A673 (cell line): ENCODE results near the gene NEK8. TPM values are rescaled to one million over a fixed set of nuclear protein-coding genes. Genes with fewer than 3 reads are reported as not detected.
A peak's percentile ranks its signal among the peaks of the same experiment; 100 is the strongest.

Experiments used
- Bru-seq: library from RNA; stranded (reverse); fragments of 400-500 nt; gene quantifications from one replicate; lab custom pipeline; 2021; lab: Mats Ljungman, UMichigan
- BruChase-seq, 2 experiments: library from RNA; stranded (reverse); fragments of 400-500 nt; gene quantifications; one replicate each; lab custom pipeline; 2021; lab: Mats Ljungman, UMichigan
- BruUV-seq: library from RNA; stranded (reverse); fragments of 400-500 nt; replicated peaks from 2 replicates; lab custom pipeline; 2021; lab: Mats Ljungman, UMichigan
- CTCF ChIA-PET: fragments of 300-600 bp; sonication (Branson Sonifier 250); formaldehyde crosslinking; loops from one replicate; lab custom pipeline; 2022; ENCODE audit warnings: antibody characterized with exemption; lab: Charles Lee
- POLR2A ChIA-PET: fragments of 300-600 bp; sonication (Branson Sonifier 250); formaldehyde crosslinking; loops from one replicate; lab custom pipeline; 2022; ENCODE audit warnings: antibody characterized with exemption; ENCODE audit not compliant: low non-redundant PET; lab: Charles Lee
- DNase-seq: peaks from one replicate; pipeline ENCODE4 v3.0.0-alpha.2; 2015; ENCODE audit warnings: low spot score
- H3K27ac ChIP-seq: fragments of 200-600 bp; sonication (generic); 2 replicates; pipeline ENCODE4 v1.5.1; 2016; ENCODE audit warnings: mixed run types, low read depth, mild to moderate bottlenecking, mixed read lengths, antibody characterized with exemption, low read length; ENCODE audit not compliant: poor library complexity, severe bottlenecking
- H3K27me3 ChIP-seq: fragments of 200-600 bp; sonication (generic); replicated peaks from 2 replicates; pipeline ENCODE4 v1.6.1; 2017; ENCODE audit warnings: mixed run types, low read depth, mild to moderate bottlenecking, mixed read lengths, antibody characterized with exemption, low read length; ENCODE audit not compliant: insufficient read depth, poor library complexity
- H3K36me3 ChIP-seq: fragments of 200-600 bp; sonication (generic); 2 replicates; pipeline ENCODE4 v1.6.1; 2016; ENCODE audit warnings: mixed run types, mild to moderate bottlenecking, mixed read lengths, antibody characterized with exemption, low read length; ENCODE audit not compliant: insufficient read depth, poor library complexity, severe bottlenecking
- H3K4me1 ChIP-seq: fragments of 200-600 bp; sonication (generic); 2 replicates; pipeline ENCODE4 v1.6.1; 2017; ENCODE audit warnings: mixed run types, mild to moderate bottlenecking, mixed read lengths, antibody characterized with exemption, low read length; ENCODE audit not compliant: insufficient read depth, poor library complexity, severe bottlenecking
- H3K4me3 ChIP-seq: fragments of 200-600 bp; sonication (generic); 2 replicates; pipeline ENCODE4 v1.5.1; 2016; ENCODE audit warnings: low read depth, mixed run types, mild to moderate bottlenecking, mixed read lengths, low read length; ENCODE audit not compliant: poor library complexity, severe bottlenecking
- H3K9me3 ChIP-seq: fragments of 200-600 bp; sonication (generic); 2 replicates; pipeline ENCODE4 v1.6.1; 2016; ENCODE audit warnings: mixed run types, low read depth, mild to moderate bottlenecking, mixed read lengths, antibody characterized with exemption, low read length; ENCODE audit not compliant: poor library complexity, severe bottlenecking
- EZH2 ChIP-seq: fragments of 200-600 bp; sonication (generic); IDR thresholded peaks from 2 replicates; pipeline ENCODE4 v1.6.1; 2017; ENCODE audit warnings: borderline replicate concordance, low read depth, mild to moderate bottlenecking, mixed read lengths, antibody characterized with exemption, low read length; ENCODE audit not compliant: poor library complexity, severe bottlenecking
- intact Hi-C: fragments of 100-400 bp; cut with micrococcal nuclease; formaldehyde crosslinking; loops from one replicate; pipeline ENCODE4 v1.10.0; 2022; ENCODE audit not compliant: unreplicated experiment
- long read RNA-seq: library from polyadenylated mRNA; stranded (forward); transcript quantifications from one replicate; pipeline ENCODE4 v2.0.0, GENCODE V29; 2022
- total RNA-seq: library from RNA; stranded (reverse); gene quantifications from 2 replicates; pipeline ENCODE4 v1.2.3, GENCODE V29; 2021
- TF ChIP-seq, protein P1 (sequence below): fragments of 300-800, 200-600 bp; sonication (generic); conservative IDR thresholded peaks from 2 replicates; pipeline ENCODE4 v1.5.1; 2017; ENCODE audit warnings: low read depth, mild to moderate bottlenecking, antibody characterized with exemption, low read length, moderate library complexity, mixed read lengths

NEK8 gene
- total RNA-seq (3.9 and 4.2 TPM in 2 replicates), Bru-seq, nascent RNA (percentile 41 among the genes with signal in this experiment), BruChase-seq, experiment 1, labeled RNA remaining after a 2-hour chase (percentile 43 among the genes with signal in this experiment), BruChase-seq, experiment 2, labeled RNA remaining after a 6-hour chase (percentile 46 among the genes with signal in this experiment)
- long read RNA-seq, partial matches to known transcripts: 0 of 4 reads
- long read RNA-seq, other reads (novel, unspliced or antisense): 2 of 4 reads

- no TSS peak for BruUV-seq
- Histone ChIP-seq H3K27ac (peak within 1 kb of the TSS; percentile 94), H3K36me3 (peaks cover 16% of the 10 kb centered on the region), H3K4me1 (peaks cover 26% of the 10 kb centered on the region), H3K27me3 (no peaks in the 10 kb centered on the region), H3K4me3 (peak within 1 kb of the TSS; percentile 59), H3K9me3 (no peaks in the 10 kb centered on the region)
- no peak for TF ChIP-seq EZH2
- TF ChIP-seq, protein P1, sequence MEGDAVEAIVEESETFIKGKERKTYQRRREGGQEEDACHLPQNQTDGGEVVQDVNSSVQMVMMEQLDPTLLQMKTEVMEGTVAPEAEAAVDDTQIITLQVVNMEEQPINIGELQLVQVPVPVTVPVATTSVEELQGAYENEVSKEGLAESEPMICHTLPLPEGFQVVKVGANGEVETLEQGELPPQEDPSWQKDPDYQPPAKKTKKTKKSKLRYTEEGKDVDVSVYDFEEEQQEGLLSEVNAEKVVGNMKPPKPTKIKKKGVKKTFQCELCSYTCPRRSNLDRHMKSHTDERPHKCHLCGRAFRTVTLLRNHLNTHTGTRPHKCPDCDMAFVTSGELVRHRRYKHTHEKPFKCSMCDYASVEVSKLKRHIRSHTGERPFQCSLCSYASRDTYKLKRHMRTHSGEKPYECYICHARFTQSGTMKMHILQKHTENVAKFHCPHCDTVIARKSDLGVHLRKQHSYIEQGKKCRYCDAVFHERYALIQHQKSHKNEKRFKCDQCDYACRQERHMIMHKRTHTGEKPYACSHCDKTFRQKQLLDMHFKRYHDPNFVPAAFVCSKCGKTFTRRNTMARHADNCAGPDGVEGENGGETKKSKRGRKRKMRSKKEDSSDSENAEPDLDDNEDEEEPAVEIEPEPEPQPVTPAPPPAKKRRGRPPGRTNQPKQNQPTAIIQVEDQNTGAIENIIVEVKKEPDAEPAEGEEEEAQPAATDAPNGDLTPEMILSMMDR: no peak
- intact Hi-C loops: loop anchor here (2.0 to 5.0 kb wide), 2 partner anchors 14 to 169 kb away; partner anchors contain the start of gene FLOT2
- peak; percentile 97 for DNase-seq
- CTCF ChIA-PET: interaction anchor here (0.6 to 3.4 kb wide), 14 partner anchors 9 to 388 kb away, joined by 3 to 82 read pairs (median 7); partner anchors contain the start of gene RPL23A
- POLR2A ChIA-PET: interaction anchor here (0.6 to 1.1 kb wide), 2 partner anchors 9 to 22 kb away, joined by 3 to 4 read pairs; partner anchors contain the start of gene RPL23A
Observed at GRCh38 chr17:28728364-28729200, at the start of gene NEK8. TSS of gene NEK8 (plus strand) at chr17:28728788. CDS start at chr17:28728814, 26 bp downstream.

GRCh38 chr17:28682655-28683054, 45.9 kb upstream of the NEK8 start:
- Histone ChIP-seq H3K27me3 (no peaks in the 10 kb centered on the region), H3K4me3 (no peak overlapping the region), H3K9me3 (no peaks in the 10 kb centered on the region), H3K27ac (no peak overlapping the region), H3K36me3 (peaks cover 87% of the 10 kb centered on the region), H3K4me1 (no peaks in the 10 kb centered on the region)
- intact Hi-C loops: no loop called here
- no peak for TF ChIP-seq EZH2
- TF ChIP-seq, protein P1: no peak
- ChIA-PET POLR2A (no interaction called here), CTCF (no interaction called here)
- no TSS peak for BruUV-seq
- DNase-seq: no peak

DNA sequence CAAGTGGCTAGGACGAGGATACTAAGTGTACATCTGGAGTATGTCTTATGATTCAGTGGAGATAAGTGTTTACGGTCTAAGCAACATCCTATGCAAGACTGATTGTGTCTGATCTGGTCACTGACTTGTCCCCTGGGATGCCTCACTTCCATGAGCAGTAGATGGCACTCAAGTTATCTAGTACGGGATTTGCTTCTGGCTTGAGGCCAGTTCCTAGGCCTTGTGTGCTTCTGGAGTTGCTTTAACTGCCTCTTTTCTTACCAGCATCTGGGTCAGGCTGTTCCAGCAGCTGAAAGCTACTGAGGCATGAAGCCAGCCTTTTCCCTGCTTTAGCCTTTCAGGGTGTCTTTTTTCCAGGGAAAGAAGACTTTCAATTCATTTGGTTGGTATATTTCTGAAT, 43.6 kb upstream of the NEK8 start:
- no peaks in the 10 kb centered on the region for H3K9me3 ChIP-seq
- H3K4me3 ChIP-seq: no peak overlapping the region
- TF ChIP-seq, protein P1: peak; percentile 37
- no peak for TF ChIP-seq EZH2
- H3K36me3 ChIP-seq: peaks cover 92% of the 10 kb centered on the region
- H3K27ac ChIP-seq: no peak overlapping the region
- intact Hi-C loops: no loop called here
- CTCF ChIA-PET: no interaction called here
- no peaks in the 10 kb centered on the region for H3K27me3 ChIP-seq
- POLR2A ChIA-PET: no interaction called here
- H3K4me1 ChIP-seq: no peaks in the 10 kb centered on the region
- peak; percentile 76 for DNase-seq
- BruUV-seq: no TSS peak
